H7 (cell line): ENCODE data around the gene LRRC61. TPM values are rescaled to one million over a fixed set of nuclear protein-coding genes. Genes with fewer than 3 reads are reported as not detected.
"Not testable (repeated sequence)": the region's sequence is repeated elsewhere in the genome, so short reads cannot be mapped to it uniquely, and the experiment has no call there.

Experiments used
- DNase-seq: peaks from one replicate; pipeline ENCODE4 v3.0.0; 2012
- H3K27me3 ChIP-seq: 2 replicates; pipeline ENCODE4 v1.6.0; 2011; ENCODE audit warnings: mild to moderate bottlenecking, low read length; ENCODE audit not compliant: control insufficient read depth, insufficient read depth
- H3K36me3 ChIP-seq: replicated peaks from 2 replicates; pipeline ENCODE4 v1.5.1; 2011; ENCODE audit warnings: low read length; ENCODE audit not compliant: control insufficient read depth, insufficient read depth
- H3K4me3 ChIP-seq: 2 replicates; pipeline ENCODE4 v1.5.1; 2011; ENCODE audit warnings: low read depth, mild to moderate bottlenecking, control low read depth, low read length, moderate library complexity; ENCODE audit not compliant: insufficient read depth
- total RNA-seq: library from RNA; depleted of rRNA; stranded (reverse); fragments of >200 nt; shearing (Covaris generic); gene quantifications from 2 replicates; pipeline ENCODE4 v1.2.3, GENCODE V29; 2014; rRNA removed

LRRC61 gene
- total RNA-seq, 1 experiment from 2014 or later, result 39.4 TPM

DNA sequence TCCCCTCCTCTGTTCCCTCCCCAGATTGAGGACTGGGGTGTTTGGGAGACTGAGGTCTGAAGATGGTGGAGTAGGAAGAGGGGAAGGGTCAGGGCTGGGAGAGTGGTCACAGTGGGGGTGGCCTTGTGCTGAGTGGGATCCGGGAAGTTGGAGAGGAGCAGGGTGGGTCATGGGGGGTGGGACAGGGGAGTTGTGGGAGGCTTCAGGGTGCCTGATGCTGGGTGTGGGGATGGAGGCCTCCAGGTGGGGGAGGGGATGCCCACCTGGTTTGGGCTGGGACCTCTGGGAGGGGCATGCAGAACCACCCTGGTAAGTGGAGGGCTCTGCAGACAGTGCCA lies 58.6 kb downstream of the LRRC61 start:
- Histone ChIP-seq H3K27me3 (no peaks in the 10 kb centered on the region), H3K36me3 (0 out of 2 replicates have a peak, but pooled peaks cover 1% of the 10 kb centered on the region), H3K4me3 (no peak overlapping the region)
- DNase-seq, result peak; percentile 37

DNA sequence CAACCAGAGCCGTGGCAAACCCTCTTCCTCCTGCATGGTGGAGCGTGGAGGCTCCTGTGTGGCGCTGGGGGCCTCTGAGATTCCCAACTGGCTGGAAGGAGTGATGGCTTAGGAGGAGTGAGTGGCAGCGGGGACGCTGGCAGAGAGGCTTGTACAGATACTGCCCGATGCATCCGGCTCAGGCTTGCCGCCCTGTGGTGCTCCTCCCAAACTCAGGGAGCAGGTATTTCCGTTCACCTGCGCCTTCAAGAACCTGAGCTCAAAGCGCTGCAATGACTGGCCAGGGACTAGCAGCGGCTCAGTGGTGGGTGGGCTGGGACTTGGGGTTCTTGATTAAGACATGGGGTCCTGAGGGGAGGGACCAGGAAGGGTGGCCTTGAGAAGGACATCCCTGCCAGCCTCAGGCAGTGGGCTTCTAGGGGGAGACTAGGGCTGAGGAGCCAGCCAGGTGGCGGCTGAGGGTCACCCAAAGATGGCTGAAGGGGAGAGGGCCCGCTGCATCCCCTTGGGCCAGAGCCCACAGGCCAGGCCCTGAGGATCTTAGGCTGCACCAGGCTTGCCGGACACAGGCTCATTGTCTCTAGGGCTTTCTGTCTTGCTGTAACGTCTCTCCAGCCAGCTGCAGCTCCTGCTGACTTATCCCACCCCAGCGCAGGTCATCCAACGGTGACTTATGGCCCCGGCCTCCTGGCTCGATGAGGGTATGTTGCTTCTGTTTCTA lies 59.1 kb downstream of the LRRC61 start:
- DNase-seq, result peak; percentile 47
- H3K4me3 ChIP-seq, result no peak overlapping the region
- H3K27me3 ChIP-seq, result no peaks in the 10 kb centered on the region
- 0 out of 2 replicates have a peak, but pooled peaks cover 1% of the 10 kb centered on the region for H3K36me3 ChIP-seq

- H3K36me3 ChIP-seq, result 0 out of 2 replicates have a peak, but pooled peaks cover 1% of the 10 kb centered on the region
- DNase-seq, result no peak
- no peak overlapping the region for H3K4me3 ChIP-seq
These were observed 59.7 kb downstream of the LRRC61 start for GRCh38 chr7:150382844-150383225.

GRCh38 chr7:150383710-150384397 lies 60.7 kb downstream of the LRRC61 start:
- peak; percentile 97 for DNase-seq
- Histone ChIP-seq H3K27me3 (no peaks in the 10 kb centered on the region), H3K36me3 (peaks cover 5% of the 10 kb centered on the region), H3K4me3 (no peak overlapping the region)

More at GRCh38 chr7:150382844-150383225, 59.7 kb downstream of the LRRC61 start:
- H3K27me3 ChIP-seq, result no peaks in the 10 kb centered on the region

DNA sequence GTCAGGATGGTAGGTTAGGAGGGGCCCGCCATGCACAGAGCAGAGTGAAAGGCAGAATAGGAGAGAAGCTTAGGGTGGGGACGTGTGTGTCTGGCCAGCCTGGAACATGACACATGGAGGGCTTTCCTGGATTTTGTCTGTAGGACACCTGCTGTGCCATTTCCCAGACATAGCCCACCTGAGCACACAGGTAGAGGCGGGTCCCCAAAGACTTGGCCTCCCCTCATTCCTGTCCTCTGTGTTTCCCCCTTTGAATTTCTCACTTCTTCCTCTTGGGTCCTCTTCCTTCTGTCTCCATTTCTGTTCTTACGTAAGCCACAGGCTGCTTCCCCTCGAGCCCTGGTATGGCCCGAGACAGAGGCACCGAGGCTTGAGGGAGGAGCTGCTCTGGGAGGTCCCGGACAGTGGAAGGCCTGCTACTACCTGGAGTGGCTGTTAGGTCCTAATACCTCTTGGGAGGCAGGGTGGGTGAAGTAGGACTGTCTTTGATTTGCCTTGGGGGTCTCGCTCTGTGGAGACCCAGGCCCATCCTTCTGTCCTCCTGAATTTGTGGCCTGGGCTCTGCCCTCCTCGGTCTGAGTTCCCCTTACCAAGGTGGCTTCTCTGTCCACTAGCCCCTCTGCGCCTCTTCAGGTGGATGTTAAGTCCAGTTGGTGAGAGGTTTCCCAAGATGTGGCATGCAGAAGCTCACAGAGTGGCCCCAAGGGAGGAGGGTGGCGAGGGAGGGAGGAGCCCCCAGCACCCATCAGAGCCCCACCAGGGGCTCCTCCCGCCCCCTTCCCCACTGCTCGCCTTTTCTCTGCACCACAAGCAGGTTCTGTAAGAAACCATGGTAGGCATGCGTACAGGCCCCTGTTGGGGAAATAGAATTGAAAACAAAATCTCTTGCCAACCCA lies 61.5 kb downstream of the LRRC61 start:
- peaks cover 8% of the 10 kb centered on the region for H3K36me3 ChIP-seq
- peak; percentile 48 for DNase-seq
- no peaks in the 10 kb centered on the region for H3K27me3 ChIP-seq
- no peak overlapping the region for H3K4me3 ChIP-seq

GRCh38 chr7:150385302-150385723 lies 62.2 kb downstream of the LRRC61 start:
- peaks cover 8% of the 10 kb centered on the region for H3K36me3 ChIP-seq
- DNase-seq, result no peak
- H3K4me3 ChIP-seq, result no peak overlapping the region
- no peaks in the 10 kb centered on the region for H3K27me3 ChIP-seq

- not testable (repeated sequence) for H3K27me3 ChIP-seq, DNase-seq, H3K36me3 ChIP-seq, H3K4me3 ChIP-seq
These were observed 62.7 kb downstream of the LRRC61 start for GRCh38 chr7:150385884-150386283.

Other genes with a start within 250 kb of the LRRC61 start
- gene ACTR3C, start 190 bp downstream of the LRRC61 start, total RNA-seq, result 0.73 and 3.2 TPM in 2 replicates
- 198 and 223 TPM in 2 replicates for gene RARRES2, start 18.3 kb downstream of the LRRC61 start, total RNA-seq
- gene REPIN1, start 45.5 kb downstream of the LRRC61 start, total RNA-seq, result 149 and 155 TPM in 2 replicates
- gene ZNF775, start 56.0 kb downstream of the LRRC61 start, total RNA-seq, result 44.2 and 56.7 TPM in 2 replicates
- gene GIMAP8, start 127.3 kb downstream of the LRRC61 start, total RNA-seq, result not detected in 2 replicates
- gene GIMAP7, start 191.5 kb downstream of the LRRC61 start, total RNA-seq, result not detected in 2 replicates
- gene GIMAP4, start 244.0 kb downstream of the LRRC61 start, total RNA-seq, result not detected in 2 replicates